ENCODE results near the gene NANOS2. TPM values are rescaled to one million over a fixed set of nuclear protein-coding genes. Genes with fewer than 3 reads are reported as not detected.

NANOS2 gene
- total RNA-seq, 4 donors from 2014 or later: not detected

DNA sequence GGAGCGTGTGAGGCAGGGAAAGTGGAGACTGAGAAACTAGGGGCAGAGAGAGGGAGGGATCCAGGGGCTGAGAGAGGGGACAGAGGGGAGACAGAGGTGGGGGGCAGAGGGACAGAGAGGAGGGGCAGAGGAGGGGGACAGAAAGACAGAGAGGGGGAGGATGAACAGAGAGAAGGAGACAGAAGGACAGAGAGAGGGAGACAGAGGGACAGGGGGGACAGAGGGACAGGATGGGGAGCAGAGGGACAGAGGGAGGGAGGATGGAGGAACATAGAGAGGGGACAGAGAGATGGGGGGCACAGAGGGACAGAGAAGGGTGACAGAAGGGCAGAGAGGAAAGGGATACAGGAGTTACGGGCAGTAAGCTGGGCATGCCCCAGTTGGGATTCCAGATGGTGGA, 14.7 kb upstream of the NANOS2 start:
- H3K9me3 ChIP-seq: no peaks in the 10 kb centered on the region

DNA sequence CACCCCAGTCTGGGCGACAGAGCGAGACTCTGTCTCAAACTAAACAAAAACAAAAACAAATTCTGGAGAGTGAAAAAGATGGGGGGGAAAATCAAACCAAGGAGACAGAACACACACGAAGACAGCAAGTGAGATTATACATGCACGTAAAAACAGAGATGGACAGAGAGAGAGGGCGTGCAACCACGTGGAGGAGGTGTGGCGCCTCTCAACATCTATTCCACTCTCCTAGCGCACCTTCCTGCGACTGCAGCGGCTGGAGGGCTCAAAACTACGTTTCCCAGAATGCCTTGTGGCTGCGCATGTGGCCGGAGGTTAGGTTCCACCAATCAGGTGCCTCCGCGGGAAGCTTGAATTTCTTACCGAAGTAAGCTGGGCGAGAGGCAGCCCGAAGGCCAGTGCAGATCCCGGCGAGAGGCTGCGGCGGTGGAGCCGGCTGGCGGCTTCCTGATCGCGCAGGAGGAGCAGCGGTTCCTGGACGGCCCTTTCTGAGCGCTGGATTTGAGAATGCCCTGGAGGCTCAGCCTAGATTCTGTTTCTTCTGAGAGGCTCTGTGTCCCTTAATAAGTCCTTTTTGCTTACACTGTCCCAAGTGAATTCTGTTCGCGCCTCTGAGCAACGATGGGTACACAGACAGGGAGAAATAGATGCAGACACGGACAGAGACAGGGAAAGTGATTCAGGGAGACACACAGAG, 13.1 kb upstream of the NANOS2 start:
- H3K27ac ChIP-seq: no peak overlapping the region
- intact Hi-C loops (cut with DNase I): no loop called here
- H3K4me1 ChIP-seq: peaks cover 0 to 3% of the 10 kb centered on the region in 2 donors
- TF ChIP-seq, protein P1, sequence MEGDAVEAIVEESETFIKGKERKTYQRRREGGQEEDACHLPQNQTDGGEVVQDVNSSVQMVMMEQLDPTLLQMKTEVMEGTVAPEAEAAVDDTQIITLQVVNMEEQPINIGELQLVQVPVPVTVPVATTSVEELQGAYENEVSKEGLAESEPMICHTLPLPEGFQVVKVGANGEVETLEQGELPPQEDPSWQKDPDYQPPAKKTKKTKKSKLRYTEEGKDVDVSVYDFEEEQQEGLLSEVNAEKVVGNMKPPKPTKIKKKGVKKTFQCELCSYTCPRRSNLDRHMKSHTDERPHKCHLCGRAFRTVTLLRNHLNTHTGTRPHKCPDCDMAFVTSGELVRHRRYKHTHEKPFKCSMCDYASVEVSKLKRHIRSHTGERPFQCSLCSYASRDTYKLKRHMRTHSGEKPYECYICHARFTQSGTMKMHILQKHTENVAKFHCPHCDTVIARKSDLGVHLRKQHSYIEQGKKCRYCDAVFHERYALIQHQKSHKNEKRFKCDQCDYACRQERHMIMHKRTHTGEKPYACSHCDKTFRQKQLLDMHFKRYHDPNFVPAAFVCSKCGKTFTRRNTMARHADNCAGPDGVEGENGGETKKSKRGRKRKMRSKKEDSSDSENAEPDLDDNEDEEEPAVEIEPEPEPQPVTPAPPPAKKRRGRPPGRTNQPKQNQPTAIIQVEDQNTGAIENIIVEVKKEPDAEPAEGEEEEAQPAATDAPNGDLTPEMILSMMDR (IDR thresholded peaks at IDR 0.05): no peak
- TF ChIP-seq POLR2A (IDR thresholded peaks at IDR 0.05): no peak
- H3K36me3 ChIP-seq: no peaks in the 10 kb centered on the region
- peak; percentile 85 to 89 for DNase-seq
- no peak overlapping the region for H3K4me3 ChIP-seq (replicated peaks in 1 of 3)
- H3K27me3 ChIP-seq: no peaks in the 10 kb centered on the region
- WGBS, 2 donors: 10% methylated on average over 28 to 32 of the region's 33 CpGs
- no peaks in the 10 kb centered on the region for H3K9me3 ChIP-seq

More for the DNA sequence above, 14.7 kb upstream of the NANOS2 start:
- Histone ChIP-seq H3K36me3 (no peaks in the 10 kb centered on the region), H3K4me1 (peaks cover 0 to 3% of the 10 kb centered on the region in 2 donors), H3K27ac (no peak overlapping the region), H3K27me3 (no peaks in the 10 kb centered on the region), H3K4me3 (replicated peaks in 1 of 3) (no peak overlapping the region)
- no peak for DNase-seq
- TF ChIP-seq, protein P1 (IDR thresholded peaks at IDR 0.05): no peak
- no peak for TF ChIP-seq POLR2A (IDR thresholded peaks at IDR 0.05)
- intact Hi-C loops (cut with DNase I): no loop called here
- 72 to 75% methylated on average over 2 of the region's 2 CpGs for WGBS, 2 donors

DNA sequence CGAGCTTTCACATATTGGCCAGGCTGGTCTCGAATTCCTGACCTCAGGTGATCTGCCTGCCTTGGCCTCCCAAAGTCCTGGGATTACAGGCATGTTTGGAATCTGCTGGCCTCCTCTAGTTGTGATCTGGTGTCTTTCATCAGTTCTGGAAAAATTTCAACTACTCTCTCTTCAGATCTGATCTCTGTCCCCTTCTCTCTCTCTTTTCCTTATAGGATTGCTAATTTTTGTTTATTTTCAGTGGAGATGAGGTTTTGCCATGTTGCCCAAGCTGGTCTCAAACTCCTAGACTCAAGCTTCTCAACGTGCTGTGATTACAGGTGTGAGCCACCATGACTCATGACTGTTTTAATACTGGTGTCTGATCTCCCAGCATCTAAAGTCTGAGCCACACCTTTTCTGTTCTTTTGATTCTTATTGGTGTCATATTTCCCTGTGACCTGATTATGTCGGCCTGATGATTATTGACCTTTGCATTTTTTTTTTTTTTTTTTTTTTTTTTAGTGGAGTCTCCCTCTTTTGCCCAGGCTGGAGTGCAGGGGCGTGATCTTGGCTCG, 10.4 kb upstream of the NANOS2 start:
- Histone ChIP-seq H3K4me3 (replicated peaks in 1 of 3) (no peak overlapping the region), H3K4me1 (peaks cover 0 to 3% of the 10 kb centered on the region in 2 donors), H3K36me3 (no peaks in the 10 kb centered on the region), H3K27me3 (no peaks in the 10 kb centered on the region), H3K9me3 (no peaks in the 10 kb centered on the region), H3K27ac (no peak overlapping the region)
- WGBS, 2 donors: 73 to 82% methylated on average over 6 of the region's 6 CpGs
- TF ChIP-seq POLR2A (IDR thresholded peaks at IDR 0.05): no peak
- TF ChIP-seq, protein P1 (IDR thresholded peaks at IDR 0.05): no peak
- intact Hi-C loops (cut with DNase I): no loop called here
- no peak for DNase-seq

DNA sequence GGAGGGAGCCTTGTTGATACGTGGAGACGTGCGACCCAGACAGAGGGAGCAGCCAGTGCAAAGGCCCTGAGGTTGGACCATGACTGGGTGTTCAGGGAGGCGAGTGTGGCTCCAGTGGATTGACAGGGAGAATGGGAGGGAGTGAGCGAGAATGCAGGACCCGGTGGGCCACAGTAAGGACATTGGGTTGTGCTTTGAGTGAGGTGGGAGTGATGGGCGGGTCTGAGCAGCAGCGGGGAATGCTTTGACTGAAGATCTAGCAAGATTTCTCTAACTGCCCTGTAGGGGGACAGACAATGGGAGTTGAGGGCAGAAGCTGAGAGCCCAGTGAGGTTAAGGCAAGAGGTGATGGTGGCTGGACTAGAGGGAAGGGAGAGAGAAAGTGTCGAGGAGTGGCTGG, 7.7 kb upstream of the NANOS2 start:
- 54 to 61% methylated on average over 9 of the region's 9 CpGs for WGBS, 2 donors

DNA sequence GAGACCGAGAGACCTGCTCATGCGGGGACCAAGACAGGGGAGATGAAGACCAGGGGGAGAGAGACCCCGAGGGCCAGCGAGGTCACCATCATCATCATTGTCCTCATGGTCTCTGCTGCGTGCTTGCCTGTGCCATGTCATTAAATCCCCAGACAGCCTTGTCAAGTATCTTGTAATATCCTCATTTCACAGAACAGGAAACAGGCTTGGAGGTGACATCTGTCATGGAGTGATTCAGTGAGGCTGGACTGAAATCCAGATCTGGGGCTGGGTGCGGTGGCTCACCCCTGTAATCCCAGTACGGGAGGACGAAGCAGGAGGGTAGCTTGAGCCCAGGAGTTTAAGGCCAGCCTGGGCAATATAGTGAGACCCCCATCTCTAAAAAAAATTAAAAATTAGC, 5.9 kb upstream of the NANOS2 start:
- Histone ChIP-seq H3K4me3 (replicated peaks in 1 of 3) (no peak overlapping the region), H3K4me1 (no peaks in the 10 kb centered on the region), H3K36me3 (no peaks in the 10 kb centered on the region), H3K27me3 (no peaks in the 10 kb centered on the region), H3K9me3 (no peaks in the 10 kb centered on the region), H3K27ac (no peak overlapping the region)
- DNase-seq: no peak
- intact Hi-C loops (cut with DNase I): no loop called here
- TF ChIP-seq POLR2A (IDR thresholded peaks at IDR 0.05): no peak
- TF ChIP-seq, protein P1 (IDR thresholded peaks at IDR 0.05): no peak
- whole genome bisulfite sequencing, 2 donors: 67 to 85% methylated on average over 8 of the region's 8 CpGs

More for the DNA sequence above, 7.7 kb upstream of the NANOS2 start:
- no peaks in the 10 kb centered on the region for H3K36me3 ChIP-seq
- H3K9me3 ChIP-seq: no peaks in the 10 kb centered on the region
- H3K4me3 ChIP-seq (replicated peaks in 1 of 3): no peak overlapping the region
- no peak overlapping the region for H3K27ac ChIP-seq
- no peaks in the 10 kb centered on the region for H3K4me1 ChIP-seq
- DNase-seq: no peak
- no peaks in the 10 kb centered on the region for H3K27me3 ChIP-seq
- TF ChIP-seq, protein P1 (IDR thresholded peaks at IDR 0.05): no peak
- no peak for TF ChIP-seq POLR2A (IDR thresholded peaks at IDR 0.05)
- intact Hi-C loops (cut with DNase I): no loop called here

All from thyroid gland (tissue), 4 donors.